Aorta (tissue), 5 donors: ENCODE data around the gene RANBP17. TPM values are rescaled to one million over a fixed set of nuclear protein-coding genes. Genes with fewer than 3 reads are reported as not detected.
"Not testable (repeated sequence)": the region's sequence is repeated elsewhere in the genome, so short reads cannot be mapped to it uniquely, and the experiment has no call there.

ENCODE experiments used
- ATAC-seq: fragments of 200-7000 bp; cut with Tn5 transposase; one replicate; pipeline ENCODE4 v1.9.1; 2022; ENCODE audit warnings: moderate library complexity; ENCODE audit not compliant: low FRiP score
- DNase-seq, 2 donors: peaks; one replicate each; pipeline ENCODE4 v3.0.0-alpha.2; 2020
- H3K27ac ChIP-seq, 2 donors: one replicate each; pipeline ENCODE4 v1.5.1; 2013; ENCODE audit warnings: low read length in 2 of 2, mild to moderate bottlenecking in 2 of 2, moderate library complexity in 2 of 2, control low read depth in 1 of 2, inconsistent platforms in 1 of 2, low read depth in 1 of 2
- H3K27me3 ChIP-seq, 2 donors: one replicate each; pipeline ENCODE4 v1.6.1; 2013; ENCODE audit warnings: control low read depth in 1 of 2, low read length in 1 of 2, mild to moderate bottlenecking in 1 of 2, moderate library complexity in 1 of 2; ENCODE audit not compliant: insufficient read depth in 2 of 2, control insufficient read depth in 1 of 2
- H3K36me3 ChIP-seq, 2 donors: one replicate each; pipeline ENCODE4 v1.6.1; 2013; ENCODE audit warnings: control low read depth in 1 of 2, low read length in 1 of 2, mild to moderate bottlenecking in 1 of 2; ENCODE audit not compliant: insufficient read depth in 2 of 2, control insufficient read depth in 1 of 2
- H3K4me1 ChIP-seq, 2 donors: one replicate each; pipeline ENCODE4 v1.6.1; 2013; ENCODE audit warnings: low read length in 2 of 2, control low read depth in 1 of 2, mild to moderate bottlenecking in 1 of 2, moderate library complexity in 1 of 2; ENCODE audit not compliant: insufficient read depth in 2 of 2, control insufficient read depth in 1 of 2
- H3K4me3 ChIP-seq, 2 donors: one replicate each; pipeline ENCODE4 v1.5.1; 2013; ENCODE audit warnings: low read length in 2 of 2, control low read depth in 1 of 2, mild to moderate bottlenecking in 1 of 2
- H3K9me3 ChIP-seq: one replicate; pipeline ENCODE4 v1.6.1; 2013; ENCODE audit warnings: mild to moderate bottlenecking, low read length; ENCODE audit not compliant: control insufficient read depth
- WGBS, 2 donors: extraction: QIAGEN DNeasy Blood & Tissue Kit; methylation state at CpG; one replicate each; pipeline ENCODE4 v1.1.7; 2013; 5-methylcytosine and 5-hydroxymethylcytosine counted together
- intact Hi-C, 2 donors: fragments of 100-400 bp; cut with DNase I; formaldehyde crosslinking; loops; one replicate each; pipeline versions ENCODE4 v1.14.2 to v1.15.0; 2022
- polyA plus RNA-seq, 2 donors: library from polyadenylated mRNA; stranded (reverse); fragments of 200-250 nt; gene quantifications; one replicate each; pipeline ENCODE4 v1.2.3, GENCODE V29; 2013
- total RNA-seq, 2 donors: library from RNA; stranded (reverse); fragmentation: NEBNext Ultra II Directional; extraction: Animal tissue kit (Norgen Biotek cat#: 25700); gene quantifications; one replicate each; pipeline ENCODE4 v1.2.1, GENCODE V29; 2021
- donor health status: healthy with polysubstance abuse.
- donor health status: Bipolar disorder and iron deficiency.
- donor health status: DM: no; HTN: no; CAD: no.
- donor health status: DM: no; HTN: no; CAD: no.
- donor health status: DM: yes; HTN: yes; CAD: no.

The RANBP17 gene
- total and polyA plus RNA-seq, 4 donors = 1.3 to 13.6 (median 7.5) TPM

GRCh38 chr5:171168171-171168570, 306.4 kb downstream of the RANBP17 start:
- H3K4me1 ChIP-seq = no peaks in the 10 kb centered on the region
- intact Hi-C loops = no loop called here
- no peak overlapping the region for H3K4me3 ChIP-seq
- DNase-seq (no peak), ATAC-seq (no peak)
- 86 to 88% methylated on average over 4 of the region's 4 CpGs for WGBS, 2 donors
- no peak overlapping the region for H3K27ac ChIP-seq
- no peaks in the 10 kb centered on the region for H3K27me3 ChIP-seq
- H3K36me3 ChIP-seq = no peaks in the 10 kb centered on the region
- no peaks in the 10 kb centered on the region for H3K9me3 ChIP-seq

GRCh38 chr5:171174960-171175359, 313.1 kb downstream of the RANBP17 start:
- WGBS, 2 donors = 93 to 94% methylated on average over 2 of the region's 2 CpGs
- not testable (repeated sequence) for H3K4me1 ChIP-seq, DNase-seq

GRCh38 chr5:171175746-171176145, 313.9 kb downstream of the RANBP17 start:
- Histone ChIP-seq H3K4me1 (no peaks in the 10 kb centered on the region), H3K27me3 (no peaks in the 10 kb centered on the region), H3K4me3 (no peak overlapping the region), H3K27ac (no peak overlapping the region), H3K9me3 (no peaks in the 10 kb centered on the region), H3K36me3 (no peaks in the 10 kb centered on the region)
- WGBS, 2 donors = 59 to 63% methylated on average over 3 of the region's 3 CpGs
- ATAC-seq = no peak
- DNase-seq = no peak
- intact Hi-C loops = no loop called here

More at GRCh38 chr5:171174960-171175359, 313.1 kb downstream of the RANBP17 start:
- ATAC-seq, H3K27ac ChIP-seq, H3K9me3 ChIP-seq, intact Hi-C loops, H3K36me3 ChIP-seq, H3K4me3 ChIP-seq, H3K27me3 ChIP-seq: not testable (repeated sequence)

- H3K36me3 ChIP-seq, H3K4me1 ChIP-seq, H3K27ac ChIP-seq, ATAC-seq, H3K9me3 ChIP-seq, DNase-seq, intact Hi-C loops, H3K27me3 ChIP-seq, H3K4me3 ChIP-seq: not testable (repeated sequence)
- 89 to 95% methylated on average over 5 of the region's 5 CpGs for WGBS, 2 donors
Measured at GRCh38 chr5:171178190-171178589, 316.4 kb downstream of the RANBP17 start.

- H3K4me1 ChIP-seq = no peaks in the 10 kb centered on the region
- H3K27me3 ChIP-seq = no peaks in the 10 kb centered on the region
- no peak overlapping the region for H3K27ac ChIP-seq
- no peak for DNase-seq
- WGBS, 2 donors = 78 to 79% methylated on average over 4 of the region's 4 CpGs
- no peak overlapping the region for H3K4me3 ChIP-seq
- intact Hi-C loops = no loop called here
- no peaks in the 10 kb centered on the region for H3K36me3 ChIP-seq
- ATAC-seq = no peak
- no peaks in the 10 kb centered on the region for H3K9me3 ChIP-seq
Measured at GRCh38 chr5:171188016-171188415, 326.2 kb downstream of the RANBP17 start.

- no peak for DNase-seq
- no peak overlapping the region for H3K27ac ChIP-seq
- intact Hi-C loops = no loop called here
- no peak for ATAC-seq
- no peaks in the 10 kb centered on the region for H3K9me3 ChIP-seq
- no peaks in the 10 kb centered on the region for H3K36me3 ChIP-seq
- no peaks in the 10 kb centered on the region for H3K4me1 ChIP-seq
- no peak overlapping the region for H3K4me3 ChIP-seq
- WGBS, 2 donors = 93 to 96% methylated on average over 4 of the region's 4 CpGs
- no peaks in the 10 kb centered on the region for H3K27me3 ChIP-seq
Measured at GRCh38 chr5:171189442-171189841, 327.6 kb downstream of the RANBP17 start.

GRCh38 chr5:171192111-171192510, 330.3 kb downstream of the RANBP17 start:
- Histone ChIP-seq H3K9me3 (no peaks in the 10 kb centered on the region), H3K4me1 (no peaks in the 10 kb centered on the region), H3K27ac (no peak overlapping the region), H3K36me3 (no peaks in the 10 kb centered on the region), H3K27me3 (no peaks in the 10 kb centered on the region), H3K4me3 (no peak overlapping the region)
- intact Hi-C loops = no loop called here
- ATAC-seq = no peak
- no peak for DNase-seq
- WGBS, 2 donors = 76 to 82% methylated on average over 1 of the region's 1 CpG

- H3K36me3 ChIP-seq = no peaks in the 10 kb centered on the region
- intact Hi-C loops = no loop called here
- no peaks in the 10 kb centered on the region for H3K9me3 ChIP-seq
- no peaks in the 10 kb centered on the region for H3K27me3 ChIP-seq
- H3K4me3 ChIP-seq = no peak overlapping the region
- ATAC-seq = no peak
- no peak overlapping the region for H3K27ac ChIP-seq
- WGBS, 2 donors = 88 to 90% methylated on average over 6 of the region's 6 CpGs
- DNase-seq = no peak
- H3K4me1 ChIP-seq = no peaks in the 10 kb centered on the region
Measured at GRCh38 chr5:171201310-171201709, 339.5 kb downstream of the RANBP17 start.

GRCh38 chr5:171205375-171205774, 343.6 kb downstream of the RANBP17 start:
- intact Hi-C loops = loop anchor here in 1 of 2 donors (5.0 kb wide), 1 partner anchor 132 kb away; no protein-coding TSS in a partner anchor
- DNase-seq (no peak), ATAC-seq (no peak)
- Histone ChIP-seq H3K4me3 (no peak overlapping the region), H3K27ac (no peak overlapping the region), H3K27me3 (no peaks in the 10 kb centered on the region), H3K4me1 (no peaks in the 10 kb centered on the region), H3K9me3 (no peaks in the 10 kb centered on the region), H3K36me3 (no peaks in the 10 kb centered on the region)
- WGBS, 2 donors = 89 to 91% methylated on average over 8 of the region's 8 CpGs
